ENCODE measurements around the gene DNER.

DNA sequence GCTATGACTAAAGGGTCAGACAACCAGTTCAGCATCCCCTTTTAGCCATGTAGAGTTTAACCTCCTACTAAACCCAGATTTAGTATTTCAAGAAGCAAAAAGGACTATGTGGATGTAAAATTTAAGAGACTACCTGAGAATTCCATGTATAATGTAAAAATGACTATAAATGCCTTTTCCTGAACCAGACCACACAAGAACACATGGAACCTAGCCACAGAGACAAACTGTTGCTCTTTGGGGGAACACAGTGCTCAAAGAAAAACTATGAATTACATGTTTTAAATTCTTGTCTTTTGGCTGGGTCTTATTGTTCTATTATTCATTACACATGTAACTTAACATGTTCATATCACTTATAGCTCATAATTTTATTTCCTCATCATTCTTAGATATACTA, 192.8 kb downstream of the DNER start:
- TF ChIP-seq EZH2phosphoT487 (IDR thresholded peaks at IDR 0.05; ENCODE audit: borderline replicate concordance) (no peak), EZH2 (IDR thresholded peaks at IDR 0.05) (no peak), CTCF (IDR thresholded peaks at IDR 0.05 in 2 of 3, conservative IDR thresholded peaks at IDR 0.05 in 1 of 3; ENCODE audit: borderline replicate concordance in 1 of 3, insufficient read depth in 1 of 3, low read depth in 2 of 3, low read length in 2 of 3) (no peak), RAD21 (IDR thresholded peaks at IDR 0.05; ENCODE audit: low read depth) (no peak), SRF (IDR thresholded peaks at IDR 0.05; ENCODE audit: low read depth) (no peak), CEBPB (IDR thresholded peaks at IDR 0.05; ENCODE audit: low read depth) (no peak), POLR2A (IDR thresholded peaks at IDR 0.05; ENCODE audit: borderline replicate concordance, extremely low read depth, insufficient read depth, insufficient read length) (no peak), POLR2AphosphoS5 (IDR thresholded peaks at IDR 0.05; ENCODE audit: low read depth, low read length) (no peak), SP1 (IDR thresholded peaks at IDR 0.05; ENCODE audit: low read depth) (no peak), JUND (IDR thresholded peaks at IDR 0.05) (no peak), ELF1 (IDR thresholded peaks at IDR 0.05; ENCODE audit: borderline replicate concordance, low read depth) (no peak), MAX (IDR thresholded peaks at IDR 0.05) (no peak)
- TF ChIP-seq, protein P1, sequence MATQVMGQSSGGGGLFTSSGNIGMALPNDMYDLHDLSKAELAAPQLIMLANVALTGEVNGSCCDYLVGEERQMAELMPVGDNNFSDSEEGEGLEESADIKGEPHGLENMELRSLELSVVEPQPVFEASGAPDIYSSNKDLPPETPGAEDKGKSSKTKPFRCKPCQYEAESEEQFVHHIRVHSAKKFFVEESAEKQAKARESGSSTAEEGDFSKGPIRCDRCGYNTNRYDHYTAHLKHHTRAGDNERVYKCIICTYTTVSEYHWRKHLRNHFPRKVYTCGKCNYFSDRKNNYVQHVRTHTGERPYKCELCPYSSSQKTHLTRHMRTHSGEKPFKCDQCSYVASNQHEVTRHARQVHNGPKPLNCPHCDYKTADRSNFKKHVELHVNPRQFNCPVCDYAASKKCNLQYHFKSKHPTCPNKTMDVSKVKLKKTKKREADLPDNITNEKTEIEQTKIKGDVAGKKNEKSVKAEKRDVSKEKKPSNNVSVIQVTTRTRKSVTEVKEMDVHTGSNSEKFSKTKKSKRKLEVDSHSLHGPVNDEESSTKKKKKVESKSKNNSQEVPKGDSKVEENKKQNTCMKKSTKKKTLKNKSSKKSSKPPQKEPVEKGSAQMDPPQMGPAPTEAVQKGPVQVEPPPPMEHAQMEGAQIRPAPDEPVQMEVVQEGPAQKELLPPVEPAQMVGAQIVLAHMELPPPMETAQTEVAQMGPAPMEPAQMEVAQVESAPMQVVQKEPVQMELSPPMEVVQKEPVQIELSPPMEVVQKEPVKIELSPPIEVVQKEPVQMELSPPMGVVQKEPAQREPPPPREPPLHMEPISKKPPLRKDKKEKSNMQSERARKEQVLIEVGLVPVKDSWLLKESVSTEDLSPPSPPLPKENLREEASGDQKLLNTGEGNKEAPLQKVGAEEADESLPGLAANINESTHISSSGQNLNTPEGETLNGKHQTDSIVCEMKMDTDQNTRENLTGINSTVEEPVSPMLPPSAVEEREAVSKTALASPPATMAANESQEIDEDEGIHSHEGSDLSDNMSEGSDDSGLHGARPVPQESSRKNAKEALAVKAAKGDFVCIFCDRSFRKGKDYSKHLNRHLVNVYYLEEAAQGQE (IDR thresholded peaks at IDR 0.05; ENCODE audit: low read depth), result no peak

Data from HCT116 (cell line).